HUDEP-2 (cell line): ENCODE results near the gene FANCC.

Experiments
- DNase-seq, 76 experiments: peaks; one replicate each; lab custom pipeline; 2025; ENCODE audit not compliant: unreplicated experiment in 76 of 76; lab: John Stamatoyannopoulos, UW

The FANCC gene

DNA sequence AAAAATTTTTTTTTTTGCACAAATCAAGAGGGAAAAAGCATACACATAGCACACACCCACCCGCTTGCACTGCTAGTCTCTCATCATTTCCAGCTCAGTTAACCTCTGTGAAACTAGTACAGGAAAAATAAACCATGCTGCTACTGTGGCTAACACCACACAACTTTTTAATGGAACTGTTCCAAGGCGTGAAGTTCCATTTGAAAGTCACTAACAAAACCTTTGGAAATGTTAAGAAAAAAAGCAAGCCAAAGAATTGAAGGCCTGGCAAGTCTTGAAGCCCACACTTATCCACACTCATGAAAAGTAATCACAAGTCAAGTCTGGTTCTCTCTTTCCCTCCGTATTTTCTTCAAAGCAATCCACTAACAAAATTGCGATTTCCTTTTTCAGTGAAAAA is 116.3 kb downstream of the FANCC start:
- DNase-seq: no peak

DNA sequence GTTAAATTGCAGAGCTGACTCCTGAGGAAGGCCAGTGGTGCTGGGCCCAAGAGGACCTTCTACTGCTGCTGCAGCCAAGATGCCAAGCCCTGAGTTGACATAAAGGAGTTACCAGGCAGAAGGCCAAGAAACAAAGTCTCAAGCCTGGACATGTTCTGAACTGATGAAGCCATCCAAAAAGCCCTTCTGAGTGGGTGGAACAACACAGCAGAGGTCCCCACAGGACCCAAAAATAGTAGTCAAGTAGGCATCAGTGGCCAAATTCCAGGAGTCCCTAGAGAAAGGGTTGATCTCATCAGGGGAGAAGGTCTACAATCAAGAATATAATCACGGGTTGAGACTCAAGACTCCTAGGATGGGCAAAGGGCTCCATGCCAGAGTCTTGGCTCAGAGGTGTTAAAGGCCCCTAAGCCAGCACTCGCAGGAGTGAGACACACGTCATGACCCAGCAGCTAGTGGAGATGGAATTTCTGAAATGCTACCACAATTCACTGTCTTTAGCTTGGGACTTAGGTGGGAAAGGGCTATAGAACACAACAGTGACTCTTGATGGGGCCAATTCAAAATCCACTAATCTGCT is 119.7 kb downstream of the FANCC start:
- peak in 7 of 76 experiments; percentile 7 to 44 (median 13) for DNase-seq

DNA sequence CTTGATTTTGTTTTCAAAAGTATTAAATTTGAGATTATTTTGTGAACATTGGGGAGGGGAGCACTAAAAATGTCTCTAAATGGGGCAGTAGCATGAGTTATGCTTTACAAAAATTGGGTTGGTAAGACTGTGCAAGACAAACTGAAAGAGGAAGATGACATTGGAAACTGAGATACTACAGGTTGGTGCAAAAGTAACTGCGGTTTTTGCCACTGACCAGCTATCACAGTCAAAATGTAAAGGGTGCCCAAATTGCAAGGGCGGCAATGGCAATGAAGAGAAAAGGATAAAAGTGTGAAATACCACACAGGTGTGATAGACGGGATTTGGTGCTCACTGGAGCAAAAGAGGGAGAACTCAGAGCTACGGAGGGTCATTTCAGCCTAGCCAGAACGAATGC is 124.0 kb downstream of the FANCC start:
- DNase-seq: no peak

DNA sequence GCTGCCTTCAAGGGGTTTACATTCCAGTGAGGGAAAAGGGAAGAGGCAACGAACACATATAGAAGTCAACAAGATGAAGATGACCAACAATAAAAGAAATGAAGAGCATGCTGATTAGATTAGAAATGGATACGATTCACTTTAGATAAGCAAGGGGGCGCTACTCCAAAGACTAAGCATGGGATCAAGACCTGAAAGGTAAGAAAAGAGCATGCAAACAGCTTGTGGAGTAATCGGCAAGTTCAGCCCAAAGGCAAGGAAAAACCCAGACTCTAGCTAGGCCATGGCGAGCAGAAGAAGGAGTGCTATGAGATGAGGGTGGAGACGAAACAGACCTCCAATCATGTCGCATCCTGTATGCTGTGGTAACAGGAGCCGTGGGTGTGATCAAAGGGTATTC is 124.4 kb downstream of the FANCC start:
- no peak for DNase-seq

DNA sequence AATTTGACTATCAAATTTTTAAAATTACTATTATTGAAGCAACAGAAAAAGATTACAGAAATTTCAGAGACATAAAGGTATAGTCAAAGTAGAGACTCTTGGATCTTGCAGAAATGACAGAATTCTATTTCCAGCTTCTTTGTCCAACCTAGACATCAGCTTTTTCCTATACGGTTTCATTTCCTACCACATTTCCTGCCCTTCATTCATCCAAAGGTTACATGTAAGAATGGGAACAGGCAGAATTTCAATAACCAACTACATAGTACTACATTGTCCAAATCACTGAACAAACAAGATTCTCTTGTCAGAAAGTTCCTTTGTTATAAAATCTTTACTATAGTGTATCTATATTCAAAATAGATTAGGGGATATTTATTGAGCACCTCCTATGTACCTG is 124.9 kb downstream of the FANCC start:
- DNase-seq: no peak

DNA sequence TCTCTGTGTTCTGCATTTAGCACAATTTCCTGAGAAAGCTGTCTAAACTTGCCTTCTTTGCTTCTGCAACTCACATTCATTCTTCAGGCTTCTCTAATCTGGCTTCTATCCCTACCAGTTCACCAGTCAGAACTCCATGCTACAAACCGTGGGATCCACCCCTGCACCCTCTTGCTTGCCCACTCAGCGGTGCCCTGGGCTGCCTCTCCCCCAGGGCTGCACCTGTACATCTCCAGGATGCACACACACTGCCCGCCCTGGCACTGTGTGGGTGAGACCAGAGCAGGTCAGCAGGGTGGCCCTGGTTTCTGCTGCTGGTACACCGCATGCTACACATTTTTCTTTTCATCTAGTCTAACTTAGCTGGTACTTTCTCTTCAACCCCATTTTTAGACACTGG is 127.1 kb downstream of the FANCC start:
- DNase-seq: no peak

DNA sequence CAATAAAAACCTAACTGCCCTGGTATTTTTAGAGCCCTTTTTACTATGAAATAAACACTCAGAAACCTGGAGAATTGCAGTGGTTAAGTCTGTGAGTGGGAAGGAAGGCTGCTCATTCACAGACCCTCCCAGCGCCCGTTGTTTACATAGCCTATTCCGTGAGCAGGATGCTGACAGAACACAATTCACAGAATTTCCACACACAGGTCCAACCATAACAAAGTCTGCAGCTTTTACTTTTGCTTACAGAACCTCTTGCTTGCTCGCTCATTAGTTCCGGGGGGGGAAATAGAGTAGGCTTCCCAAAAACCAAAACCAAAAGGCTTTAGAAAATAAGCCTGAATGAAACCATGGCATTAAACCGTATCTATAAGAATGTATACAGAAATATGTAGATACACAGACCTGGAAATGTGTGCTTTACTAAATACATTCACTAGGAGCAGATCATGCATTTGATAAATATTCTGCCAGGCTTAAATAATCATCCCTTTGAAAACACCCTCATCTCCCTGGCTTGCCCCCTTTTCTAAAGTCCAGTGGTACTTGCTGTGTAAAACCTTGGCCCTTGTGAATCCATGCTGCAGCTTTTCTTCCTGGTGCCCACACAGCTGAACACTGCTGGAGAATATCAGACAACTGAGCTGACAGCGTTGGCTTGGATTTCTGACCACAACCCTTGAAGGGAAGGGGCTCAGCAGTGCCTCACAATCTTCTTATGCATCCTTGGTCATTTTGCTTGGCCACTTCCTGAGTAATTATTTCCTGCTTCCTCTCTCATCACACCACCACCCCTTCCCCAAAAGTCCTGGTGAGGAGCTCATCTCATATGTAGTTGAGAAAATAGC is 128.0 kb downstream of the FANCC start:
- no peak for DNase-seq

DNA sequence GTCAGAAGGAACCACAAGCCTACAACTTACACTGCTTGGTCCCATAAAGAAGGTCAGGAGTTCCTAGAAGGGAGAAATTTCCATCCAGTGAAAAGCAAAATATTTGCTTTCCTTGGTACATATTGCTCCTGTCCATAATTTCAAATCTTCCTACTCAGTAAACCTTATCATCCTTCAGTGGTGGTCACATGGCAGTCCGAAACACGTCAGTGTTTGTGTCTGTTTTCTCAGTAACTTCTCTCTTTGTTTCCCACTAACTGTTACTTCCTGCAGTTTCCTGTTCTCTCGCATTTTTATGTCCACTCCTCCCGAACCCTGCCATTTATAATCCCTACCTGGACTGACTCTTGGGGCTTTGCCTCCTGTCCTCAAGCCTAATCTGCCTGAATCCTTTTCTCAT is 129.1 kb downstream of the FANCC start:
- DNase-seq: no peak

DNA sequence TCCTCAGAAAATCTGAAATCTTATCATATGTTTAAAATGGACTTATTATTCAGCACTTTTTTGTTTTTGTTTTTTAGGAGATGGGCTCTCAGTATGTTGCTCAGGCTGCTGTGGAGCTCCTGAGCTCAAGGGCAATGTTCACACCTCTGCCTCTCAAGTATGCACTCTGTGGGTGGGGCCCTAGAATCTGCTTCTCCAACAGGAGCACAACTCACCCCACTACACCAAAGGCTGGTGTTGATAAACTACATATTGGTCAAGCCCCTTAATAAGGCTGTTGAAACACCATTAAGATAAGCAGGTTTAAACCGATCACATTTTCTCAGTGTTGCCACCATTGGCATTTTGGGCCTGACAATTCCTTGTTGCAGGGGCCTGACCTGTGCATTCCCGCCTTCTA is 131.6 kb downstream of the FANCC start:
- DNase-seq: peak in 8 of 76 experiments; percentile 2 to 22 (median 11)

DNA sequence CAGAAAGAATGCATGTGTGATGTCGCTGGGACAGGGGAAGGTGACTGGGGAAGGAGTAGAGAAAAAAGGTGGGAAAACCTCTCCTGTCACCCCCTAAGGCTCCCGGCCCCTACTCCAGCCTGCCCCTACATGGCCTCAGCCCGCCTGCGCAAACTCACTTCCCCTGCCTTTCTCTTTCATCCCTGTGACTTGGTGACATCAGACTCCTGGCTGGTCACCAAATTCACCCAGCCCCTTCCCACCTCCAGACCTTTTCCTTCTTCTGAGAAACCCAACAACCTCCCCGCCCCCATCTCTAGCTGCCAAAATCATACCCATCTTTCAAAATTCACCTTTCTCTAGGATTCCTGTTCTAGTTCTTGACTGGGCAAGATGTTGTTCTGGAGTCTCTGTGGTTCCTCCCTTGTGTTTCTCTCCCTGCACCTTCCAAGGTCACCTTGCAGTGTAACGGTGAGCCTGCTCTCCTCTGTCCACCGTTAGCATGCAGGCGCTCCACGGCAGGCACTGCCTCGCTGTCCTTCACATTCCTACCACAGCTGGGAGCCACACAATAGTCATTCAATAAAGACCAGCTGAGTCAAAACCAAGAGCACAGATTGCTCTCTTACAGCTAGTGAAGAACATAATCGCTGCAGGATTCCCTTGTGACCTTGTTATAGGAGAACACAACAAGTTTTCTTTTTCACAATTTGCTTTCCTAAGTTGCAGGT is 134.5 kb downstream of the FANCC start:
- no peak for DNase-seq

DNA sequence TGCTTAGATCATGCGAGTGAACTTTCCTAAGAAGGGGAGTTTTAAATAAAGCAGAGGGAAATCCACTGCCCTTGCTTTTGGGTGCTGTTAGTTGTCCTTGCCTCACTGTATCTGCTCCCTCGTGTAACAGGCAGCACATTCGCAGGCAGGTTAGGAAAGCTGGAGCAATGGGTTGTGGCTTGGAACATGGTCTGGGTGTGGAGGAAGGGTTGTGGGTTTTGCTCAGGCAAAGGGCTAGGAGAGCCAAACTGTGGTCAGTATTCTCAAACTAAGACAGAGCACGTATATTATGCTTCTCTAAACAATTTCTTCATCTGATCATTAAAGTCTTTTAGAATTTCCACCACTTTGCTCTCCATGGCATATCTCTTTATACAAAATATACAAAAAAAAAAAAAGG is 135.7 kb downstream of the FANCC start:
- no peak for DNase-seq

DNA sequence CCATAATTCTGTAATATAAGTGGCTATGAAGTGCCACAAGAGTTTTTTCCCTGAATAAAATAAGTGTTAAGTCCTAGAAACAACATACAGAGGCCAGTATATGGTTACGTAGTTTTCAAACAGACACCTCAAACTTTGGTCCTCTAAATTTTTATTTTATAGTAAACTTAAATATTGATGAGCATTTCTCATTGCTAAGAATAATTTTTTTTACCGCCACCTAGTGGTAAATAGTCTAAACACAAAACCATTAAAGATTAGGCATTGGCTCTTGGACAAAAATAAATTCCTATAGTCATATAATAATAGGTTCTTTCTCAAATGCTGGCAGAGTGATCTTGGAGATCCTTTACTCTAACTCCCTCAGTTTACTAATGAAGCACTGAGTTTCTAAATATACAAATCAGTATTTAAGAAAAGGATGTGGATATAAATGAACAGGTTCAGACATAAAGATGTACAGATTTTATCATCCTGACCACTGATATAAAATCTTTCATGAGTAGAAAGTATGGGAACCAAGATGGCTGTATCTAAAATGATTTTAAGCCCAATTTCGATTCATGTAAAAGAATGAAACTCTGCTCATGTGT is 136.2 kb downstream of the FANCC start:
- DNase-seq: peak in 2 of 76 experiments; percentile 1 to 3

DNA sequence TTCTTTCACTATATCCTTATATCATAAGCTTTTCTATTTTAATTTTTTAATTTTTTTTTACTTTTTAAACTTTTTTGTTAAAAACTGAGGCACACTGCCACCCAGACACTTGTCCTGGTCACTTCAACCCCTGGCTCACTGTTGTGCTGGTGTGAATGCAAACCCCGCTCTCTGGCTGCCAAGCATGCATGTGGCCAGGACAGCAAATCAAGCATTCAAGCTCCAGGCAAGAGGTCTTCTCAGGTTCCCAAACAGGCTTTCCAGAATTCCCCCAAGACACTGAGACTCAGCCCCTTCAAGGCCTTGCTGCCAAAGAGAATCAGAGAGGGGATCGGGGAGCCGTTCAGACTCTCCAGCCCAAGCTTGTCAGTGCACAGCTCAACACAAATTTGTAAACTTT is 139.9 kb downstream of the FANCC start:
- DNase-seq: no peak

DNA sequence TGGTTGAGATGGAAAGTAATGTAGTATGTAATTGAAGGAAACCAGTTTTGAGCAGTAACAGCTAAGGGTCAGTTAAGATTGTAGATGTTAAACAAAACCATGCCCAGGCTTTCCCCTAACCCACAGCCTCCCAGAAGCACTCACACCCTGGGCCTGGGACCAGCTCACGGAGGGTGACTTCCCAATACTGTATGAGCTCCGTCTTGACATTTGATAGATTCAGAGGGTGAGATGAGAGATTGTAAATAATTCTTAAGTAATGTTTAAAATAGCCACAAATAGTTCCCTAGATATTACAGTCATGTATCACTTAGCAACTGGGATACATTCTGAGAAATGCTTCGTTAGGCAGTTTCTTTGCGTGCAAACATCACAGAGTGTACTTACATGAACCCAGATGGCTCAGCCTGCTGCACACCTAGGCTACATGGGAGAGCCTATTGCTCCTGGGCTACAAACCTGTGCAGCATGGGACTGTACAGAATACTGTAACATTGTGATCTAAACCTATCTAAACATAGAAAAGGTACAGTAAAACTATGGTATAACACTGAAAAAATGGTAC is 140.7 kb downstream of the FANCC start:
- DNase-seq: no peak

DNA sequence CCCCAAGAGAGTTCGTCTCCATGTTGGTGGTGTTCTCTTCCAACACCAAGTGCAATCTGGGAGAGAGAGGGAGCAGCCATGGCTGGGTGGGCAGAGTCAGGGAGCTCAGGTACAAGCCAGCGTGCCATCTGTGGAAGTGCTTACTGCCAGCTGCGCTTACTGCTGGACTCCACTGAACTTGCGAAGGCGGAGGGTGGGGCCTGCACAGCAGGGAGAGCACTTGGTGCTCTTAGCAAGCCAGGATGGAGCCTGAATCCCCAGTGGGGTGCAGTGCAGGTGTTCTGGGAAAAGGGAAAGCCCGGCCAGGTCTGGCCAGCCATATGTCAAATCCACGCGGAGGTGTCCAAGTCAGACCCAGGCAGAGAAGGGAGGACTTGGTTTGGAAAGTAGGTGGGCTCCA is 142.0 kb downstream of the FANCC start:
- no peak for DNase-seq

DNA sequence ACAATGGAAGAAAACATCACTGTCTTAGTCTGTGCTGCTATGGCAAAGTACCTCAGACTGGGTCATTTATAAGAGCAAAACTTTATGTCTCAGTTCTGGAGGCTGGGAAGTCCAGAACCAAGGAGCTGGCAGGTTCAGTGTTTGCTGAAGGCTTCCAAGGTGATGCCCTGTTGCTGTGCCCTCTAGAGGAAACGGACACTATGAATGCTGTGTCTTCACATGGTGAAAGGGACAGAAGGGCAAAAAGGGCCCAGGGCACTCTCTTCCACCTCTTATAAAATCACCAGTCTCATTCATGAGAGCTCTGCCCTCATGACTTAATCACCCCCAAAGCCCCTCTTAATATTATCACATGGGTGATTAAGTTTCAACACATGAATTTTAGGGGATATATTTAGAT is 143.5 kb downstream of the FANCC start:
- DNase-seq: no peak

DNA sequence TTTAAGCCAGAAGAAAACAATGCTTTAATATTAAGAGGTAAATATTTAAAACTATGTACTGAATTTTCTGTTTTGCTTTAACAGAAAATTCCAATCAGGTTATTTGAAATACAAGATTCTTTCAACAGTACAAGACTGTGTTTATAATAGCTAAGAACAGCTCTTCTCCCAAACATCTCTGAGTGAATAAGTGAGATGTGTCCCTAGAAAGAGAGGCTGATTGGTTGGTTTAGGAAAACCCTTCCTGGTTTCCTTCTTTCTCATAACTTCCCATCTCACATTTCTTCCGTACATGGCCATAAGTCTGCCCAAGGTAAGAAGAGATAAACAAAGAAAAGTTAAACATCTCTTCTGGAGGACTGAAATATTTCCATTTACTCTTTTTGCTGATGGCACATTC is 145.9 kb downstream of the FANCC start:
- no peak for DNase-seq

DNA sequence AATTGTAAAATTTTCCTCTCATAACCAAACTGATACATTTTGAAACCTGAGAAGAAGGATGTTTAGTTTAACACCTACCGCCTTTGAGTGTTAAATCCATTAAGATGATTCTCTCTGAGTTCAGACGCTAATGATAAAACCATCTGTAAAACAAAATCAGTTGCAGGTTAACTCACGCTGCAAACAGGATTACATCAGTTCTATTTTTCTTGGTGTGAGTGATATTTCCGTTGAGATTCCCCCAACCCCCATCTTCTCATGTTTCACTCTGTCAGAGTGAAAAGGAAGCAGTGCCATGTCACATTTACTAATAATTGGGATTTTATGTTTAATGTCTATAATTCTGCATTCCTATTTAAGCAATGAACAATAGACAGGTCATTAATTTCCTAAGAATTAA is 146.5 kb downstream of the FANCC start:
- no peak for DNase-seq

DNA sequence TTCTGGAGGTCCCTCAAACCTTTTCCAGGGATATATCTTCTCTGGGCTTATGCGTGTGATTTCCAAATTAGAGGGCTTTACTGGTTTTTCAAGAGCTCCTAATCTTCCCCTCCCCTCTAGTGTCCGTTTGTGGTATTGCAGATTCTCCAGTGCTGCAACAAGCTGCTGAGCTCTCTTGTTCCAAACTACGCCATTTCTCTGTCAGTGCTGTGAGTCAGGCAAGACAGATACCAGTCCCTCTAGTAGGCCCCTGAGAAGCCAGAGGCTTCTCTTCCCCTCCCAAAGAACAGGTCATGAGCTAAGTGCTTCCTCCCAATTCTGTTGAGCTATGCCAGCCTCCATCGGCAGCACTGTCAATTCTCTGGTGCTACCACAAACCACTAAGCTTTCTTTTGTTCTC is 149.5 kb downstream of the FANCC start:
- peak in 52 of 76 experiments; percentile 3 to 81 (median 32) for DNase-seq

DNA sequence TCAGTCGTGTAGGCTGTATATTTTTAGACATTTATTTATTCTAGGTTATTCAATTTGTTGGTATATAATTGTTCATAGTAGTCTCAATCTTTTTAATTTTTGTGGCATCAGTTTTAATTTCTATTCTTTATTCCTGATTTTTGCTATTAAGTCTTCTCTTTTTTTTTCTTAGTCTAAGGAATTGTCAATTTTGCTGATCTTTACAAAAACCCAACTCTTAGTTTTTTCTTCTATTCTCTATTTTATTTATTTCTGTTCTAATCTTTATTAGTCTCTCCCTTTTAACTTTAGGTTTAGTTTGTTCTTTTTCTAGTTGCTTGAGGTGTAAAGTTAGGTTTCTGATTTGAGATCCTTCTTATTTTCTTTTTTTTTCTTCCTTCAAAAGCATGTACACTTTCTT is 152.5 kb downstream of the FANCC start:
- DNase-seq: no peak
